Measurements from ENCODE around the gene C9orf50.
"Not testable (repeated sequence)": the region's sequence is repeated elsewhere in the genome, so short reads cannot be mapped to it uniquely, and the experiment has no call there.

C9orf50 gene

DNA sequence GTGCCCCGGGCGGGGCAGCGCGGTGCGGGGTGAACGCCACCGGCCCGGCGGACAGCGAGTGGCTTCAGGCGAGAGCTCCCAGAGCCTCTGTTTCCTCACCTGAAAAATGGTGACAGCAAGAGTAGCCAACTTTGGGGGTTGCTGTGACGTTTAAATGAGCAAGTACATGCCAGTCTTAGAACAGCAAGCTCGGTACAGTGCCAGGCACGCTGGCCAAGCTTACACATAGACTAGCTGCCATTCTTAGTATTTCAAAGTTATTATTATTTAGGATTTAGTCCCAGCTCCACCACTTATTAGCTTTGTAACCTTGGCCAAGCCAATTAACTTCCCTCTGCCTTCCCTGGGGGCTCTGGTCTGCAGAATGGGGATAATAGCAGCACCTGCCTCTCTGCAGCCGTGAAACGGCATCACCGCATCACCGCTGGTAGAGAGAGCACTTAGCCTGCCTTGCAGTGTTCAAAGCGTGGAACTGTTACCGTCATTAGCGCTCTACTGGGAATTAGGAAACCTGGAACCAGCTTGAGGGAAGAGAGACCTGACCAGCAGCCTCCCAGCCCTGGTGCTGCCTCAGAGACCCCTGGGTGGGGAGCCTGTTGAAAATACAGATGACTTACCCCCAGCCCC is at the start of gene C9orf50:
C9orf50 (minus strand) TSS at position 433 of the 627 bp plus-strand sequence. CDS start 527 bp downstream, outside the sequence.
- no peak for DNase-seq

DNA sequence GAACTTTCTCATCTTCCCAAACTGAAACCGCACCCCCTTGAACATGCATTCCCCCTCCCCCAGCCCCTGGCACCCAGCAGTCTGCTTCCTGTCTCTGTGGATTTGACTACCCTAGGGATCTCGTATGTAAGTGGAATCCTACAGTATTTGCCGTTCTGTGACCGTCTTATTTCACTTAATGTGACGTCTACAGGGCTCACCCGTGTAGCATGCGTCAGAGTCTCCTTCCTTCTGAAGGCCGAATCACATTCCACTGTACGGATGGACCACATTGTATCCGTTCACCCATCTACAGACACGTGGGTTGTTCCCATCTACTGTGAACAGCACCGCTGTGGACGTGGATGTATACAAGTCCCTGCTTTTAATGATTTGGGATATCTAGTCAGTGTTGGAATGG is 49.0 kb upstream of the C9orf50 start:
- DNase-seq: no peak

GRCh38 chr9:129669141-129669718 is 48.3 kb upstream of the C9orf50 start:
- DNase-seq: no peak

- DNase-seq: no peak
Observed at GRCh38 chr9:129667850-129668249, 46.9 kb upstream of the C9orf50 start.

- no peak for DNase-seq
Observed at GRCh38 chr9:129667378-129667777, 46.5 kb upstream of the C9orf50 start.

DNA sequence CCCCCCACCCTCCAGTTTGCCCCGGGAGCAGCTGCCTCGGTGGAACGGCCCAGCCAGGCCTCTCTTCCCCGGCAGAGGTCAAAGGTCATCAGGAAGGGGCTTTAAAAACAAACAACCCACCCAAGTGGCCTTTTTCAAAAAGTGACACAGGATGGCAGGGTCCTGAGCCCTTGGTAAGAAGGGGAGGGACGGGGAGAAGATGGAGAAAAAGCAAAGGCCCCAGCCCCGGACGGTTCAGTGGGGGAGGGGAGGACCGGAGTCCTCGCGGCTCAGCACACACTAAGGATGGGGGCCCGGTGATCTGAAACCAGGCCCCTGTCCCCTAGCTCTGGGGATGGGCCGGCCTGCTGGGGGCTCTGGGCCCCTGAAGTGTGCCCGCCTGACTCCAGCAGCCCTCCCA is 45.7 kb upstream of the C9orf50 start:
- DNase-seq: no peak

GRCh38 chr9:129665814-129666520 is 45.1 kb upstream of the C9orf50 start:
- DNase-seq: no peak

- peak; percentile 28 for DNase-seq
Observed at GRCh38 chr9:129665389-129665775, 44.5 kb upstream of the C9orf50 start, which contains the start of gene PRRX2. Gene PRRX2 (plus strand): TSS chr9:129665647. CDS start chr9:129665868, 221 bp downstream.

GRCh38 chr9:129664746-129665388 is 44.0 kb upstream of the C9orf50 start:
- no peak for DNase-seq

DNA sequence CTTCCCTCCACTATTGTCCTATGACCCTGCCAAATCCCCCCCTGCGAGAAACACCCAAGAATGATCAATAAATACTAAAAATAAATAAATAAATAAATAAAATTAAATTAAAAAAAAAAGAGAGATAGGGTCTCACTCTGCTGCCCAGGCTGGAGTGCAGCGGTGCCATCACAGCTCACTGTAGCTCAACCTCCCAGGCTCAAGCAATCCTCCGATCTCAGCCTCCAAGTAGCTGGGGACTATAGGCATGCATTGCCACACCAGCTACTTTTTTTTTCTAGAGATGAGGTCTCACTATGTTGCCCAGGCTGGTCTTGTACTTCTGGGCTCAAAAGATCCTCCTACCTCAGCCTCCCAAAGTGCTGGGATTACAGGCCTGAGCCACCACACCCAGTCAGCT is 41.3 kb upstream of the C9orf50 start:
- DNase-seq: not testable (repeated sequence)

DNA sequence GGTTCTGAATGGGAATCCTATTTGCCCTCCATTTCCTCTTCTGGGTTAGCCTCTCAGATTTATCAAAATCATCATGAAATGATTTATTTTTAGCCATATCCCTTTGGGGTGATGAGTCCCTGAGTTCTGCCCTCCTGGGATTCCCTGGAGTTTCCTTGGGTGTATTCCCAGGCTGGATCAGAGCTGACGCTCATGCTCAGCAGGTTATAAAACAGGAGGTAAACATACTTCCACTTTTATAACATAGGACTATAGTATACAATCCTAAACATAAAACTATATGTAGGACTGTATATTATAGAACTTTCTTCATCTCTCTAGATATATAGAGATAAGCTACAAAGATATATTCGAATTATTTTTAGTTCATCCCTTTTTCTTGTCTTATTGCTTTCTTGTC is 40.1 kb upstream of the C9orf50 start:
- no peak for DNase-seq

GRCh38 chr9:129656795-129657390 is 36.0 kb upstream of the C9orf50 start:
- no peak for DNase-seq

- DNase-seq: no peak
Observed at GRCh38 chr9:129655696-129656095, 34.8 kb upstream of the C9orf50 start.

DNA sequence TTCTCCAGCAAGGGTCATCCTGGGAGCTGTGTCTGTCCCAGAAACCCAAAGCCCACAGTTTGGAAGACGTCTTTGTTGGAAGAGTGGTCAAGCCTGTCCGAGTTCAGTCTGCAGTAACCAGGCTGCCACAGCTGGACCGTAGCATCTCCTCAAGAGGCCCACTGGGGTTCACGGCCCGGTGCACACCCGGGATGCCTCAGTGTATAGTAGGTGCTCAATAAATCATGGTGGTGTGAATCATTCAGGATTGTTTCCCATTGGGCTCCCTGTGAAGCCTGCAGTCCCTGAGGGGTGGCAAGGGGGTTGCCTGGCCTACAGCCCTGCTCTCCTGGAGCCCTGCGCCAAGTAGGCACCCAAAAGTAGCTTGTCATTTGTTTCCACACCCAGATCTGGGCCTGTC is 34.3 kb upstream of the C9orf50 start:
- no peak for DNase-seq

- no peak for DNase-seq
Observed at GRCh38 chr9:129654554-129655040, 33.7 kb upstream of the C9orf50 start.

DNA sequence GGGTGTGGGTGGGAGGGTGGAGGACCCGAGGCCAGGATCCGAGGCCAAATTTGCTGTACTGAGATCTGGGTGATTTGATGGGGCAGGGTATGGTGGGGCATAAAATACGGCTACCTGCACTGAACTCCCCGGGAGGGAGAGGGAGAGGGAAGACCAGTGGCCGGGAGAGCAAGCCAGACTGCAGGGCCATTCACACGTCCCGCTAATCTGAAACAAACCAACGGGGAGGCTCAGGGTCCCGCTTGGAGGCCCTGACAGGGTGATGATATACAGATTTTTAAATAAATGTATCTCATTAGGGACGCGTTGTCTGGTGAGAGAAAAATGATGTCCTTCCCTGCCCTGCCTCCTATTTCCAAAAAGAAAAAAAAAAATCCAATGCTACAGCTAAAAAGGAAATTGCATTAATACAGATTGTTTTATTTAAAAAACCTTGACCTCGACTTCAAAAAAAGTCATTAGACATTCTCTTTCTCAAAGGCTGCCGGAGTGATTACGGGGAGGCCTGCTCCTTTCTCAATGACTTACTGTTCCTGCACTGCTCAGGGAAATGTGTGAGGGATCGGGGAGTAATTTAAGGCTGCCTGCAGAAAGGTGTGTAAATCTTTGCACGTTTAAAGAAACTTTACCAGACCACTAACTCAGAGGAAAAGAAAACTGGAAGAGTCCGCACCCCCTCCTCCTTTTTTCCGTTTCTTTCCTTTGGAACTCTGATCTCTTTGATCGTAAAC is 33.1 kb upstream of the C9orf50 start:
- no peak for DNase-seq

DNA sequence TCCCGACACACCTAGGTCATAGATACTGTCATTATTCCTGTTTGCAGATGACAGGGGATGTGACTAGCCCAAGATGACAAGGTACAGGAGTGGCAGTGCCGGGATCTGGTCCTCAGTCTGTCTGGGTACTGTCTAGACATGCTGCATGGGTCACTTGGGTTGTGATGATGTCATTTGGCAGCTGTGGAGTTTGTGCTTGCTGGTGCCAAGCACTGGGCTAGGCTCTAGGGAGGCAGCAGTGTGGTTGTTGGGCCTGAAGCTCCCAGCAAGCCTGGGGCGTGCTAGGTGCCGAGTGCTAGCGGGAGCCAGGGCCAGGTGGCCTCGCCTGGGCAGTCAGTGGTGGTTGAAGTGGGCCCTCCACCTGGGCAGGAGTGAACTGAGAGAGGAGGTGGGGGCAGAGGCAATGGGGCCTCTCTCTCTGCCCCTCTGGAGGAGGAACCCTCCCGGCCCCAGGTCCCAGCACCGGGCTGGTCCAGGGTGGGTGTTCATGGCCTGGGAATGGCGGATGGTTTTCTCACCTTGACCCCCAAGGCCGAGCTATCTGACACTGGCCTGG is 29.9 kb upstream of the C9orf50 start:
- DNase-seq: no peak

DNA sequence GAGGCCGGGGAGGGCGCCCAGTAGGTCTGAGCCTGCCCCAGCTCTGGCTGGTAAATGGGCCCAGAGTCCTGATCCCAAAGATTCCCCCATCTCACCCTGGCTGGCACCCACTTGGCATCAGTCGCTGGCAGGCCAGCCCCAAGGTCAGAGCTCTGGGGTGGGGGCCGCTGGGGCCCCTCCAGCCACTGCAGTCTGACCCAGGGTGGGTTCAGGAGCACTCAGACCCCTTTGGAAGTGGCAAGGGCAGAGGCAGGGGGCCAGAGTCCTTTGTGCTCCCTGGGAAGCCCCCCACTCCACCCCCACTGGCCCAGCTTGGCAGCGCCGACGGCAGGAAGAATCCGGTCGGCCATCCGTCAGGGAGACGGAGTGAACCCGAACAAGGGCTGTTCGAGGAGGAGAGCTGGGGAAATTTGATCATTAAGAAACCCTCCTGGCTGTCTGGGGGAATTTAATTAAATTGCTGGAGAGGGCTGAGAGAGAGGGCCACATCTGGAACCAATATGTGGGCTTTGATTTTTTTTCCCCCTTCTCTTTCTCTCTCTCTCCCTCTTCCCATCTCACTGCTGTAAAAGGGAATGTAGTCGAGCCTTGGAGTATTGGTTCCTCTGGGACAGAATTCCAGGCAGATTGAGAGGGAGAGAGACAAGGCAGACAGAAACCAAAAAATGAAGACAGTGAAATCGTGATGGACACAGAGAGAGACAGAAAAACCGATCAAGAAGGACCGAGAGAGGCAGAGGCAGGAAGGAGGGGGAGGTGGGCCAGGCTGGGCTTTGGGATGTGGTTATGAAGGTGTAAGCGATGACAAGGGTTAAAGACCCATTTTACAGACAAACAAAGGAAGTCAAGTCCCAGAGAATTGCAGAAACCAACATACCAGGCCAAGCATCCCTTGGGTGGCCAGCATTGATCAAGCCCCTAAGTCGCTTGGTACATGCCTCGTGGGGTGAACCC is 29.1 kb upstream of the C9orf50 start:
- no peak for DNase-seq

- no peak for DNase-seq
Observed at GRCh38 chr9:129648764-129649115, 27.8 kb upstream of the C9orf50 start.

DNA sequence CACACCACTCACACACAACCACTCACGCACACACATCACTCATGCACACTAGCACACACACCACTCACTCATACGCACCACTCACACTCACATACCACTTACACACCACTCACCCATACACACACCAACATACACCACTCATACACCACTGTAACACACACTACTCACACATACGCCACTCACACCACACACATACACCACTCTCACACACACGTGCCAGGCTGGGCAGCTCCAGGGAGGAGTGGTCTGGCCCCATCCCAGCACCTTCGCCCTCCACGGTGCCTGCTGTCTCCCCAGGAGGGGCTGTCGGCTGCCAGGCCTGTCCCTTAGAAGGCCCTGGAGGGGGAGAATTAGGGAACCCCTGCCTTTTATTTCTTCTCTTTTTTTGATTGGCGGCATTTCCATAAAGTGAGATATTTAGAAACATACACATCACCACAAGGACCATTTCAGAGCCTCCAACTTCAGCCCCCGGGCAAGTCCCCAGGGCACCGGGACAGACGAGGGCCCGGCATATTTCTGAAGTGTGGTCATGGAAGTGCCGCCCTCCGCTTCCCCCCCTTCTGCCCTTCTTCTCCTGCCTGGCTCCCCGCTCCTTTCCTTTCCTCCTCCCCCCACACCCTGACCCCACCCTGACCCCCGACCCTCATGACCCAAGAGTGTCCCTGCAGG is 27.3 kb upstream of the C9orf50 start:
- DNase-seq: no peak
